Esophagus muscularis mucosa (tissue), 3 donors: ENCODE data around the gene GPC5.

Experiments
- EP300 ChIP-seq: sonication (generic); formaldehyde crosslinking; IDR thresholded peaks from one replicate; pipeline ENCODE4 v1.6.1; 2017; ENCODE audit warnings: antibody characterized with exemption
- POLR2A ChIP-seq: fragments of 450-650 bp; IDR thresholded peaks from one replicate; pipeline ENCODE4 v1.6.1; 2017; ENCODE audit warnings: antibody characterized with exemption, moderate library complexity, mild to moderate bottlenecking, low read depth
- POLR2AphosphoS5 ChIP-seq, 2 donors: sonication (generic); formaldehyde crosslinking; IDR thresholded peaks; one replicate each; pipeline ENCODE4 v1.6.1; 2017; ENCODE audit warnings: antibody characterized with exemption in 2 of 2

DNA sequence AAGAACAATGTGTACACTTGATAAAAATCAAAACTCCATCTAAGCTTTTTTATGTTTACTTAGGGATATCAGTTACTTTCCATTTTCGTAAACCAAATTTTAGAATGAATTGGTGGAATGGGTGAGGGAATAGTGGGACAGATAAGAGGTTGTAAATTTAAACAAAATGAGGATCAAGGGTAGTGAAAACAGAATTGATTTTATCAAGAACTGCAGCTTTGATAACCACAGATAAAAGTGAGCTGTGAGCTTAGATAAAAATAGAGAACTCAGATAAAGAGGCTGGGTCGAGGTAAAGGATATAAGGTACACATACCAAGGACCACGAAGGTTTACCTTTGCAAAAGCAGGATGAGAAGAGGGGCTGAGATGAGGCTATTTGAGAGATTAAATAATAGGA, 1015.0 kb downstream of the GPC5 start:
- TF ChIP-seq POLR2A: no peak
- TF ChIP-seq POLR2AphosphoS5 (IDR thresholded peaks at IDR 0.05): no peak
- no peak for TF ChIP-seq EP300
